ENCODE results near the gene MAPK4.

DNA sequence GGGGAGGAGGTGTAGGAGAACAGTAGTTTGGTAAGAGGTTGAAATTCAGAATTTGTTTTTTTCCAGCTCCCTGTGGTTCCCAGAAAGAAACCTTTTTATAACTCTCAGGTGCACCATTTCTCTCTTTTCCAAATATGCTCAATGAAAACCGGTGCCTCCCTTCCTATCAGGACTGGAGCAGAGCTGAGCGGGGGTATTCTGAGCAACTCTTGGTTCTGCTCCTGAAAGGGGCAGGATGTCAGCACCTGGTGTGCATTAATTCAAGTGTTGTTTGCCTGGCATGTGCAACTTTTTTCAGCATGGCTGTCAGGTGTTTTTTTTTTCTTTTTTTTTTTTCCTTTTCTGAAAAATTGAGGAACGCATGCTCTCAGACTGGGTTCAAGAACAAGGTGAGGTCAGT is 74.1 kb downstream of the MAPK4 start:
- TF ChIP-seq, protein P1, sequence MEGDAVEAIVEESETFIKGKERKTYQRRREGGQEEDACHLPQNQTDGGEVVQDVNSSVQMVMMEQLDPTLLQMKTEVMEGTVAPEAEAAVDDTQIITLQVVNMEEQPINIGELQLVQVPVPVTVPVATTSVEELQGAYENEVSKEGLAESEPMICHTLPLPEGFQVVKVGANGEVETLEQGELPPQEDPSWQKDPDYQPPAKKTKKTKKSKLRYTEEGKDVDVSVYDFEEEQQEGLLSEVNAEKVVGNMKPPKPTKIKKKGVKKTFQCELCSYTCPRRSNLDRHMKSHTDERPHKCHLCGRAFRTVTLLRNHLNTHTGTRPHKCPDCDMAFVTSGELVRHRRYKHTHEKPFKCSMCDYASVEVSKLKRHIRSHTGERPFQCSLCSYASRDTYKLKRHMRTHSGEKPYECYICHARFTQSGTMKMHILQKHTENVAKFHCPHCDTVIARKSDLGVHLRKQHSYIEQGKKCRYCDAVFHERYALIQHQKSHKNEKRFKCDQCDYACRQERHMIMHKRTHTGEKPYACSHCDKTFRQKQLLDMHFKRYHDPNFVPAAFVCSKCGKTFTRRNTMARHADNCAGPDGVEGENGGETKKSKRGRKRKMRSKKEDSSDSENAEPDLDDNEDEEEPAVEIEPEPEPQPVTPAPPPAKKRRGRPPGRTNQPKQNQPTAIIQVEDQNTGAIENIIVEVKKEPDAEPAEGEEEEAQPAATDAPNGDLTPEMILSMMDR (IDR thresholded peaks at IDR 0.05; ENCODE audit: low read length) = no peak
- no peak for TF ChIP-seq EZH2 (IDR thresholded peaks at IDR 0.05; ENCODE audit: borderline replicate concordance, low read length)
